Neural progenitor cell (in vitro differentiated cells): ENCODE data around the gene SFSWAP.
"Not testable (repeated sequence)": the region's sequence is repeated elsewhere in the genome, so short reads cannot be mapped to it uniquely, and the experiment has no call there.

ENCODE experiments used
- EZH2 ChIP-seq: fragments of 200-600 bp; sonication (generic); IDR thresholded peaks from 2 replicates; pipeline ENCODE4 v1.6.1; 2017; ENCODE audit warnings: antibody characterized with exemption, mild to moderate bottlenecking, moderate library complexity
- TF ChIP-seq, protein P1 (sequence below): fragments of 200-600 bp; sonication (generic); IDR thresholded peaks from 2 replicates; pipeline ENCODE4 v1.5.1; 2017; ENCODE audit warnings: antibody characterized with exemption, mild to moderate bottlenecking

DNA sequence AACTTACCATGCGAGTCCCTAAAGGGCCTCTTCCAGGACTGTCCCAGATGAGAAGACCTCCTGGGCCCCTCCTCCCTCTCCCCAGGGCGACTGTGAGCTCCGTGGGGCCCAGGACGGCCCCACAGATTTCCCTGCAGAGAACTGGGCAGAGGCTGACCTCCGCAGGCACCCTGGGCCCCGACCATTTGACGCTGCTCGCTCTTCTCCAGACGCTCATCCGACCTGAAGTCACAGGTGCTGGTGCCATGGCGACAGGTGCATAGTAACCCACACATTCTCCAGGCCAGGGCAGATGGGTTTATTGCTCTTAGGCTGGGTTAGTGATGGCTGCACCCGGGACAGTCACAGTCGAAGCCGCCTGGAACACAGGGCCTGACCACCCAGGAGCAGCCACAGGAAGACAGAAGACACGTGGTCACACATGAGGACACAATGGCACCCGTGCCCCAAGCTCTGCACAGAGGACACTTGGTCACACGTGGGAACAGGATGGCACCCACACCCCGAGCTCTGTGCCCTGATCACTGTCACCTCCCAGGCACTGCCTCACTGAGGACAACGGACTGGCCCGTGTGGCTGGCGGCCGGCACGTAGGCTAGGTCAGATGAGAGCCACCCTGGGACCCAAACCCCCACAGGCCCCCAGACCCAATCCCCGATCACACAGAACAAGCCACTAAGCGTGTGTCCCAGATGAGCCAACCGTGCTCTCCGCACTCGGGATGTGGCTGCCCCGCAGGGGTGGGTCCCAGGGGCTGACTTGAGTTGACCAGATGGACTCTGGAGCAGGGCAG, 32.3 kb upstream of the SFSWAP start:
- TF ChIP-seq, protein P1, sequence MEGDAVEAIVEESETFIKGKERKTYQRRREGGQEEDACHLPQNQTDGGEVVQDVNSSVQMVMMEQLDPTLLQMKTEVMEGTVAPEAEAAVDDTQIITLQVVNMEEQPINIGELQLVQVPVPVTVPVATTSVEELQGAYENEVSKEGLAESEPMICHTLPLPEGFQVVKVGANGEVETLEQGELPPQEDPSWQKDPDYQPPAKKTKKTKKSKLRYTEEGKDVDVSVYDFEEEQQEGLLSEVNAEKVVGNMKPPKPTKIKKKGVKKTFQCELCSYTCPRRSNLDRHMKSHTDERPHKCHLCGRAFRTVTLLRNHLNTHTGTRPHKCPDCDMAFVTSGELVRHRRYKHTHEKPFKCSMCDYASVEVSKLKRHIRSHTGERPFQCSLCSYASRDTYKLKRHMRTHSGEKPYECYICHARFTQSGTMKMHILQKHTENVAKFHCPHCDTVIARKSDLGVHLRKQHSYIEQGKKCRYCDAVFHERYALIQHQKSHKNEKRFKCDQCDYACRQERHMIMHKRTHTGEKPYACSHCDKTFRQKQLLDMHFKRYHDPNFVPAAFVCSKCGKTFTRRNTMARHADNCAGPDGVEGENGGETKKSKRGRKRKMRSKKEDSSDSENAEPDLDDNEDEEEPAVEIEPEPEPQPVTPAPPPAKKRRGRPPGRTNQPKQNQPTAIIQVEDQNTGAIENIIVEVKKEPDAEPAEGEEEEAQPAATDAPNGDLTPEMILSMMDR = not testable (repeated sequence)
- not testable (repeated sequence) for TF ChIP-seq EZH2
